Colonic mucosa (tissue), 4 donors: ENCODE data around the gene RAB11A. TPM values are rescaled to one million over a fixed set of nuclear protein-coding genes. Genes with fewer than 3 reads are reported as not detected.

Source experiments
- DNase-seq: peaks from one replicate; pipeline ENCODE4 v3.0.0-alpha.2; 2020
- H3K27ac ChIP-seq: fragments of 200-600 bp; one replicate; pipeline ENCODE4 v1.8.0; 2021
- H3K27me3 ChIP-seq: fragments of 200-600 bp; one replicate; pipeline ENCODE4 v1.8.0; 2021
- H3K36me3 ChIP-seq: fragments of 200-600 bp; one replicate; pipeline ENCODE4 v1.8.0; 2021
- H3K4me1 ChIP-seq: fragments of 200-600 bp; one replicate; pipeline ENCODE4 v1.8.0; 2021; ENCODE audit warnings: mild to moderate bottlenecking
- H3K4me3 ChIP-seq: fragments of 200-600 bp; one replicate; pipeline ENCODE4 v1.8.0; 2021
- H3K9ac ChIP-seq, 2 donors: one replicate each; pipeline ENCODE4 v1.7.0; 2013; ENCODE audit warnings: control low read depth in 2 of 2, low read depth in 2 of 2, low read length in 2 of 2
- H3K9me3 ChIP-seq: fragments of 200-600 bp; one replicate; pipeline ENCODE4 v1.8.0; 2021
- intact Hi-C: fragments of 100-400 bp; cut with DNase I; formaldehyde crosslinking; loops from one replicate; pipeline ENCODE4 v1.14.1; 2022
- total RNA-seq, 2 donors: library from RNA; stranded (reverse); fragmentation: NEBNext Ultra II Directional in 1 of 2; extraction: Animal tissue kit (Norgen Biotek cat#: 25700) in 1 of 2; gene quantifications; one replicate each; pipeline ENCODE4 v1.2.1, GENCODE V29; 2021
- TF ChIP-seq, protein P1 (sequence below): fragments of 200-600 bp; IDR thresholded peaks from one replicate; pipeline ENCODE4 v1.8.0; 2022; ENCODE audit warnings: antibody characterized with exemption, mild to moderate bottlenecking
- donor health status: healthy.
- donor health status: DM: no; HTN: no; CAD: no.
- donor health status: DM: no; HTN: no; CAD: no.

Gene RAB11A
- total RNA-seq, 2 donors from 2014 or later = 299 to 377 TPM

DNA sequence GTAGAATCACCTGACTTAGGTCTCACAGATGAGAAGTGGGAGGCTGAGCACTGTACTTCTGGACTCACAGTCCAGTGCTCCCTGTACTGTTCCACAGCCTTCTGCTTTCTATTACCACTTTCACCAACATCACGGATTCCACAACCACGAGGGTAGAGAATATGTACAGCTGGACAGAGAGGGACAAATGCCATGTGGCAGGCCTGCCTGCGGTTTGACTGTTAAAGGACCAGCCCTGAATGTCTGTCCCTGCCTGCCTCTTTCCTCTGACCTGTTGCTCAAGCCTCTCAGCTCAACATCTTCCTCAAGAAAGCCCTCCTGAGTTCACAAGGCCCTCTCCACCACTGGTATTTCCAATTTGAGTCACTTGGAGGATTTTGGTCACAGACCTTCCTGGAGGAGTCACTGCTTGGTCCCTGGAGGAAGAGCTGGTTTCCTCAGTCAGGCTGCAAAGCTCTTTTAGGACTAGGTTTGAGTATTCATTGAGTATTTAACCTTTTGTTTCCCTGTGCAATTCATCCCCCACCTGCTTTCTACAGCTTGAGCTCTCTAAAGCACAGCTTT is 49.1 kb downstream of the RAB11A start:
- H3K27me3 ChIP-seq = no peaks in the 10 kb centered on the region
- no peaks in the 10 kb centered on the region for H3K9me3 ChIP-seq
- no peaks in the 10 kb centered on the region for H3K36me3 ChIP-seq
- intact Hi-C loops = no loop called here
- H3K27ac ChIP-seq = no peak overlapping the region
- no peak overlapping the region for H3K4me3 ChIP-seq
- H3K9ac ChIP-seq = no peak overlapping the region
- TF ChIP-seq, protein P1, sequence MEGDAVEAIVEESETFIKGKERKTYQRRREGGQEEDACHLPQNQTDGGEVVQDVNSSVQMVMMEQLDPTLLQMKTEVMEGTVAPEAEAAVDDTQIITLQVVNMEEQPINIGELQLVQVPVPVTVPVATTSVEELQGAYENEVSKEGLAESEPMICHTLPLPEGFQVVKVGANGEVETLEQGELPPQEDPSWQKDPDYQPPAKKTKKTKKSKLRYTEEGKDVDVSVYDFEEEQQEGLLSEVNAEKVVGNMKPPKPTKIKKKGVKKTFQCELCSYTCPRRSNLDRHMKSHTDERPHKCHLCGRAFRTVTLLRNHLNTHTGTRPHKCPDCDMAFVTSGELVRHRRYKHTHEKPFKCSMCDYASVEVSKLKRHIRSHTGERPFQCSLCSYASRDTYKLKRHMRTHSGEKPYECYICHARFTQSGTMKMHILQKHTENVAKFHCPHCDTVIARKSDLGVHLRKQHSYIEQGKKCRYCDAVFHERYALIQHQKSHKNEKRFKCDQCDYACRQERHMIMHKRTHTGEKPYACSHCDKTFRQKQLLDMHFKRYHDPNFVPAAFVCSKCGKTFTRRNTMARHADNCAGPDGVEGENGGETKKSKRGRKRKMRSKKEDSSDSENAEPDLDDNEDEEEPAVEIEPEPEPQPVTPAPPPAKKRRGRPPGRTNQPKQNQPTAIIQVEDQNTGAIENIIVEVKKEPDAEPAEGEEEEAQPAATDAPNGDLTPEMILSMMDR = no peak
- no peak for DNase-seq
- no peaks in the 10 kb centered on the region for H3K4me1 ChIP-seq

DNA sequence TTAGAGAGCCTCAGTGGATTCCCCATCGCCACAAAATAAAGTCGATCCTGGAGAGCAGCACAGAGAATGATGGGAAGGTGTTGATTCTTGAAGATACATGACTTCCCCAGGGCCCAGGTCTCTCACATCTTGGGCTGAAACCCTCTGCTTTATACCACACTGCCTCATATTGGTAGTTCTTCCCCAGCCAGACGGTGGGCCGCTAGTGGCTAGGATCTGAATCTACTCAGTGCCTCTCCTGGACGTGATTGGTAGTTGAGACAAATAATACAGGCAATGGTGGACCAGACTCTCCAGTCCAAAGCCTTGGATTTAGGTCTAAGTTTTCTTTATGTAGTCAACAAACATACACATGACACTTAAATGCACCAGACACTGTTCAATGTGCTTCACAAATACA is 49.7 kb downstream of the RAB11A start:
- H3K9ac ChIP-seq = no peak overlapping the region
- no peaks in the 10 kb centered on the region for H3K36me3 ChIP-seq
- DNase-seq = no peak
- intact Hi-C loops = no loop called here
- no peaks in the 10 kb centered on the region for H3K27me3 ChIP-seq
- TF ChIP-seq, protein P1 = no peak
- no peak overlapping the region for H3K27ac ChIP-seq
- no peaks in the 10 kb centered on the region for H3K9me3 ChIP-seq
- no peaks in the 10 kb centered on the region for H3K4me1 ChIP-seq
- H3K4me3 ChIP-seq = no peak overlapping the region

DNA sequence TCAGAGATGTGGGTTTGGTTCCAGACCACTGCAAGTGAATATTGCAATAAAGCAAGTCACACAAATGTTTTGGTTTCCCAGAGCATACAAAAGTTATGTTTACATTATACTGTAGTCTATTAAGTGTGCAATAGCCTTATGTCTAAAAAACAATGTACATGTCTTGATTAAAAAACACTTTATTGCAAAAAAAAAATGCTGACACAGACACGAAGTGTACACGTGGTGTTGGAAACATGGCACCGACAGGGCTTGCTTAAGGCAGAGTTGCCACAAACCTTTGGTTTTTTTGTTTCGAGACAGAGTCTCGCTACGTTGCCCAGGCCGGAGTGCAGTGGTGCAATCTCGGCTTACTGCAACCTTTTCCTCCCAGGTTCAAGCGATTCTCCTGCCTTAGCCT is 50.1 kb downstream of the RAB11A start:
- Histone ChIP-seq H3K9me3 (no peaks in the 10 kb centered on the region), H3K27ac (no peak overlapping the region), H3K9ac (no peak overlapping the region), H3K4me3 (no peak overlapping the region), H3K27me3 (no peaks in the 10 kb centered on the region), H3K36me3 (no peaks in the 10 kb centered on the region), H3K4me1 (no peaks in the 10 kb centered on the region)
- intact Hi-C loops = no loop called here
- DNase-seq = no peak
- TF ChIP-seq, protein P1 = no peak

GRCh38 chr15:65920121-65920520 is 50.8 kb downstream of the RAB11A start:
- Histone ChIP-seq H3K36me3 (no peaks in the 10 kb centered on the region), H3K9ac (no peak overlapping the region), H3K4me3 (no peak overlapping the region), H3K9me3 (no peaks in the 10 kb centered on the region), H3K4me1 (no peaks in the 10 kb centered on the region), H3K27me3 (no peaks in the 10 kb centered on the region), H3K27ac (no peak overlapping the region)
- DNase-seq = no peak
- intact Hi-C loops = no loop called here
- TF ChIP-seq, protein P1 = no peak

GRCh38 chr15:65920825-65921309 is 51.6 kb downstream of the RAB11A start:
- Histone ChIP-seq H3K27ac (no peak overlapping the region), H3K4me3 (no peak overlapping the region), H3K9me3 (no peaks in the 10 kb centered on the region), H3K9ac (no peak overlapping the region), H3K4me1 (no peaks in the 10 kb centered on the region), H3K36me3 (no peaks in the 10 kb centered on the region), H3K27me3 (no peaks in the 10 kb centered on the region)
- TF ChIP-seq, protein P1 = no peak
- intact Hi-C loops = no loop called here
- no peak for DNase-seq
